ENCODE results near the gene NAA30.

The NAA30 gene

GRCh38 chr14:57400556-57401494 lies 10.4 kb downstream of the NAA30 start:
- DNase-seq: no peak

- DNase-seq: no peak
These were observed 11.1 kb downstream of the NAA30 start for GRCh38 chr14:57401501-57401900.

GRCh38 chr14:57402173-57402852 lies 11.9 kb downstream of the NAA30 start:
- no peak for DNase-seq

- DNase-seq: no peak
These were observed 13.1 kb downstream of the NAA30 start for GRCh38 chr14:57403521-57403864.

- DNase-seq: no peak
These were observed 15.2 kb downstream of the NAA30 start for GRCh38 chr14:57405562-57405961.

GRCh38 chr14:57408037-57408436 lies 17.7 kb downstream of the NAA30 start:
- no peak for DNase-seq

GRCh38 chr14:57408634-57409033 lies 18.2 kb downstream of the NAA30 start:
- DNase-seq: no peak

- no peak for DNase-seq
These were observed 22.0 kb downstream of the NAA30 start for GRCh38 chr14:57412341-57412740.

GRCh38 chr14:57413849-57414248 lies 23.5 kb downstream of the NAA30 start:
- DNase-seq: no peak

- no peak for DNase-seq
These were observed 26.8 kb downstream of the NAA30 start for GRCh38 chr14:57417228-57417627.

GRCh38 chr14:57418999-57419398 lies 28.6 kb downstream of the NAA30 start:
- DNase-seq: no peak

- no peak for DNase-seq
These were observed 29.6 kb downstream of the NAA30 start for GRCh38 chr14:57420033-57420432.

- no peak for DNase-seq
These were observed 30.6 kb downstream of the NAA30 start for GRCh38 chr14:57420986-57421385.

- no peak for DNase-seq
These were observed 45.5 kb downstream of the NAA30 start for GRCh38 chr14:57435923-57436322.

- DNase-seq: no peak
These were observed 71.5 kb downstream of the NAA30 start for GRCh38 chr14:57461777-57462320.

- DNase-seq: no peak
These were observed 72.2 kb downstream of the NAA30 start for GRCh38 chr14:57462551-57462950.

- no peak for DNase-seq
These were observed 73.8 kb downstream of the NAA30 start for GRCh38 chr14:57464008-57464730.
